ENCODE results near the gene SHF. TPM values are rescaled to one million over a fixed set of nuclear protein-coding genes. Genes with fewer than 3 reads are reported as not detected.

Gene SHF
- total RNA-seq, 1 donor from 2014 or later: 4.6 TPM

DNA sequence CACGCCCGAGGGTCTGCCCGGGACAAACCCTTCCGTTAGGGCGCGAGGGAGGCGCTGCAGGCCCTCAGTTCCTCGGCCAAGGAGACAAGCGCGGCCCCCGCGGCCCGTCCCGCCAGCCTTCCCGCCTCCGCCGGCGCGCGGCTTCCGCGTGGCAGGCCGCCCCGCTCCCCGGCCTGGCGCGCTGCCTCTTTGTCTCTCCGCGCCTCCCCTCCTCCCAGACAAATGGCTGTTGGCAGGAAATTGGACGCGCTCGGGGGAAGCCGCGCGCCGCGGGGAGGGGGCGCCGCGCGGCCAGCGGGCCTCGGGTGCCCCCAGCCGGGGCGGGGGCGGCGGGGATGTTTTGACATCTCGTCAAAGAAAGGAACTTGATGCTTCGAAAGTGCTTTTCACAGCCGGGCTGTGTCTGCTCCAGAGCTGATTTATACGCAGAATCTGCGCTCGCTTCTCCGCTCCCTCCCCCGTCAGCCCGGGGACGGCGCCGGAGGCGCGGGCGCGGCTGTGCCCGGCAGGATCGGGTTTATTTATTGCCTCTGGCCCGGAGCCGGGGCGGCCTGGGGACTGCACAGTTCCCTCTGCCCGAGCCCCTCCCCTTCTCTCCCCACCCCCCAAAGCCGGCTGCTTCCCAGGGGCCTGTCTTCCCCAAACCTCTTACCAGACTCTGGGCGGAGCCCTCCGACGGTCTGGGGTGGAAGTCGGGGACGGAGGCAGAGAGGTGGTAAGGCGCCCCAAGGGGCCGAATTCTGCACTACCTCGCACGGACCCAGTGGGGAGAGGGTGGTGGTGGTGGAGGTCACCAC, 20.7 kb downstream of the SHF start:
- H3K4me1 Mint-ChIP-seq (ENCODE audit: low read depth, unreplicated experiment): peaks cover 11% of the 10 kb centered on the region
- peak; percentile 69 for DNase-seq (ENCODE audit: low read depth)
- TF ChIP-seq EZH2 (IDR thresholded peaks at IDR 0.05; ENCODE audit: insufficient read depth, low read length) (no peak), CTCF (IDR thresholded peaks at IDR 0.05; ENCODE audit: insufficient read depth, low read depth, low read length) (peak; percentile 39)
- Histone ChIP-seq H3K4me2 (ENCODE audit: low read length) (peak overlapping the region; percentile 95), H3K79me2 (ENCODE audit: insufficient read depth, low read length) (no peaks in the 10 kb centered on the region), H3K4me1 (ENCODE audit: insufficient read depth, low read length) (peaks cover 19% of the 10 kb centered on the region), H3K4me3 (ENCODE audit: insufficient read depth, low read depth, low read length) (peak overlapping the region; percentile 75), H3K27me3 (ENCODE audit: insufficient read depth, low read length) (no peaks in the 10 kb centered on the region), H3K9me3 (ENCODE audit: insufficient read depth, low read depth, low read length) (no peaks in the 10 kb centered on the region), H3K9ac (ENCODE audit: low read length) (peak overlapping the region; percentile 98), H3K27ac (ENCODE audit: low read depth, low read length) (peak overlapping the region; percentile 85), H2AFZ (ENCODE audit: low read depth, low read length) (peak overlapping the region; percentile 83), H4K20me1 (ENCODE audit: insufficient read depth, low read length) (no peaks in the 10 kb centered on the region), H3K36me3 (ENCODE audit: insufficient read depth, low read length) (no peaks in the 10 kb centered on the region)
- no peaks in the 10 kb centered on the region for H3K9me3 Mint-ChIP-seq (ENCODE audit: unreplicated experiment)
- peaks cover 3% of the 10 kb centered on the region for H3K36me3 Mint-ChIP-seq (ENCODE audit: low read depth, unreplicated experiment)
- H3K27ac Mint-ChIP-seq (ENCODE audit: unreplicated experiment): no peak overlapping the region
- H3K4me3 Mint-ChIP-seq (ENCODE audit: unreplicated experiment): peak overlapping the region; percentile 40
- no peak for FAIRE-seq
- no peaks in the 10 kb centered on the region for H3K27me3 Mint-ChIP-seq (ENCODE audit: low read depth, unreplicated experiment)

DNA sequence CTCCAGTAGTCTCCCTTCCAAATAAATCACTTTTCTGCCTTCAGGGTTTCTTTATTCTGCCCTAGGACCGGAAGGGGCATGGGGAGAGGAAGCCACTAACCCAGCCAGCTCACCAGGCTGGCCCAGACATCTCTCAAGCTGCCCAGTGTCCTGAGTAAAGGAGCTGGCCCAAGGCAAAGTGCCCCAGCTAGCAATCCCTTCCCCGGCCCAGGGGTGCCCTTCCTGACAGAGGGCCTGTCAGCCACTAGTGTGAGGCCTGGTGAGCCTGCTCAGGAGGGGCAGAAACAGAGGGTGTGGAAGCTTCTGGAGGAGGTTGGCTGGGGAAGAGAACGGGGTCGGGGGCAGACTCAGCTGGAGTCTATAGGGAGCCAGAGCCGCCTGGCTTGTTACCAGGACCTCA, 22.2 kb downstream of the SHF start:
- DNase-seq (ENCODE audit: low read depth): no peak
- Histone ChIP-seq H3K4me2 (ENCODE audit: low read length) (no peak overlapping the region), H3K79me2 (ENCODE audit: insufficient read depth, low read length) (no peaks in the 10 kb centered on the region), H3K36me3 (ENCODE audit: insufficient read depth, low read length) (no peaks in the 10 kb centered on the region), H3K27me3 (ENCODE audit: insufficient read depth, low read length) (no peaks in the 10 kb centered on the region), H2AFZ (ENCODE audit: low read depth, low read length) (no peak overlapping the region), H3K4me3 (ENCODE audit: insufficient read depth, low read depth, low read length) (no peak overlapping the region), H3K9me3 (ENCODE audit: insufficient read depth, low read depth, low read length) (no peaks in the 10 kb centered on the region), H3K4me1 (ENCODE audit: insufficient read depth, low read length) (peaks cover 19% of the 10 kb centered on the region), H4K20me1 (ENCODE audit: insufficient read depth, low read length) (no peaks in the 10 kb centered on the region), H3K9ac (ENCODE audit: low read length) (no peak overlapping the region), H3K27ac (ENCODE audit: low read depth, low read length) (no peak overlapping the region)
- Mint-ChIP-seq H3K27me3 (ENCODE audit: low read depth, unreplicated experiment) (no peaks in the 10 kb centered on the region), H3K4me1 (ENCODE audit: low read depth, unreplicated experiment) (peaks cover 11% of the 10 kb centered on the region), H3K4me3 (ENCODE audit: unreplicated experiment) (peak overlapping the region; percentile 76), H3K9me3 (ENCODE audit: unreplicated experiment) (no peaks in the 10 kb centered on the region), H3K36me3 (ENCODE audit: low read depth, unreplicated experiment) (no peaks in the 10 kb centered on the region), H3K27ac (ENCODE audit: unreplicated experiment) (peak overlapping the region; percentile 90)
- no peak for FAIRE-seq
- no peak for TF ChIP-seq CTCF (IDR thresholded peaks at IDR 0.05; ENCODE audit: insufficient read depth, low read depth, low read length)
- TF ChIP-seq EZH2 (IDR thresholded peaks at IDR 0.05; ENCODE audit: insufficient read depth, low read length): no peak

DNA sequence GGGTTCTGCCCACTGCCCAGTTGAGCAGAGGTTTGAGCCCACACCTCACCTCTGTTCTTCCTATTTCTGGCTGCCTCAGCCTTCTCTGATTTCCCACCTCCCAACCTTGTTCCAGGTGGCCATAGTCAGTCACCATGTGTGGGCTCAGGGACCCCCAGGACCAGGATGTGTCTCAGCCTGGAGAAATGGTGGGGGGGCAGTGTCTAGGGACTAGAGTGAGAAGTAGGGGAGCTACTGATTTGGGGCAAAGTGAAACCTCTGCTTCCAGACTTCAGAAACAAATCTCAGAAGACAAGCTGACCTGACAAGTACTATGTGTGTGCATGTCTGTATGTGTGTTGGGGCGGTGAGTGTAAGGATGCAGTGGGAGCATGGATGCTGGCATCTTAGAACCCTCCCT, 22.9 kb downstream of the SHF start:
- H3K27me3 ChIP-seq (ENCODE audit: insufficient read depth, low read length): no peaks in the 10 kb centered on the region
- no peaks in the 10 kb centered on the region for H3K79me2 ChIP-seq (ENCODE audit: insufficient read depth, low read length)
- Mint-ChIP-seq H3K27ac (ENCODE audit: unreplicated experiment) (peak overlapping the region; percentile 90), H3K4me1 (ENCODE audit: low read depth, unreplicated experiment) (peaks cover 11% of the 10 kb centered on the region), H3K36me3 (ENCODE audit: low read depth, unreplicated experiment) (no peaks in the 10 kb centered on the region), H3K27me3 (ENCODE audit: low read depth, unreplicated experiment) (no peaks in the 10 kb centered on the region), H3K9me3 (ENCODE audit: unreplicated experiment) (no peaks in the 10 kb centered on the region), H3K4me3 (ENCODE audit: unreplicated experiment) (no peak overlapping the region)
- no peak for FAIRE-seq
- H3K9ac ChIP-seq (ENCODE audit: low read length): no peak overlapping the region
- no peak for DNase-seq (ENCODE audit: low read depth)
- no peak overlapping the region for H3K27ac ChIP-seq (ENCODE audit: low read depth, low read length)
- no peak overlapping the region for H3K4me3 ChIP-seq (ENCODE audit: insufficient read depth, low read depth, low read length)
- no peaks in the 10 kb centered on the region for H3K9me3 ChIP-seq (ENCODE audit: insufficient read depth, low read depth, low read length)
- peaks cover 19% of the 10 kb centered on the region for H3K4me1 ChIP-seq (ENCODE audit: insufficient read depth, low read length)
- no peaks in the 10 kb centered on the region for H3K36me3 ChIP-seq (ENCODE audit: insufficient read depth, low read length)
- H3K4me2 ChIP-seq (ENCODE audit: low read length): no peak overlapping the region
- TF ChIP-seq CTCF (IDR thresholded peaks at IDR 0.05; ENCODE audit: insufficient read depth, low read depth, low read length) (no peak), EZH2 (IDR thresholded peaks at IDR 0.05; ENCODE audit: insufficient read depth, low read length) (no peak)
- H2AFZ ChIP-seq (ENCODE audit: low read depth, low read length): no peak overlapping the region
- H4K20me1 ChIP-seq (ENCODE audit: insufficient read depth, low read length): no peaks in the 10 kb centered on the region
